GM21390 (cell line): ENCODE results near the gene STAB1.

ENCODE experiments used
- ATAC-seq: cut with Tn5 transposase; IDR thresholded peaks from one replicate; pipeline ENCODE4 v1.9.1; 2021; ENCODE audit not compliant: unreplicated experiment

STAB1 gene

GRCh38 chr3:52557011-52557960, 62.1 kb downstream of the STAB1 start:
- no peak for ATAC-seq

GRCh38 chr3:52558436-52558835, 63.3 kb downstream of the STAB1 start:
- ATAC-seq, result no peak

- ATAC-seq, result no peak
Measured at GRCh38 chr3:52561028-52561747, 66.0 kb downstream of the STAB1 start.

- ATAC-seq, result no peak
Measured at GRCh38 chr3:52563984-52564383, 68.8 kb downstream of the STAB1 start.

- no peak for ATAC-seq
Measured at GRCh38 chr3:52568069-52568468, 72.9 kb downstream of the STAB1 start.

- no peak for ATAC-seq
Measured at GRCh38 chr3:52570076-52570475, 74.9 kb downstream of the STAB1 start.

GRCh38 chr3:52572221-52572620, 77.1 kb downstream of the STAB1 start:
- ATAC-seq, result no peak
